ENCODE data around the gene ADH7.

The ADH7 gene

DNA sequence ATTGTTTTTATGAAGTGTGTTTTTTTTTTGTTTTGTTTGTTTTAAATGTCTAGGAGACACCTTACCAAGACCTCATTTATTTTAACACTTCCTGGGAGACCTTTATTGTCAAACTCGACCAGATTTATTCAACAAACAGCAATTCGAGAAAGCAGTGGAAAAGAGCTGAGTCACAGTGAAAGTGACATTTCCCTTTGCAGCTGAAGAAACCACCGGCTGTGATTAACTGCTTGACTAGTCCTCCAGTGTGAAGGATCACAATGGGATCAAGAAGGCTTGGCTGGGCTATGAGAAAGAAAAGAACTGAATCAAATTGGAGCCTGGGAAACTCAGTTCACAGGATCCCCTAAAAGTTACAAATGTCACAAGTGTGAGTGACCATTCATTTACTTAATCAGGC is 11.9 kb upstream of the ADH7 start:
- TF ChIP-seq, protein P1, sequence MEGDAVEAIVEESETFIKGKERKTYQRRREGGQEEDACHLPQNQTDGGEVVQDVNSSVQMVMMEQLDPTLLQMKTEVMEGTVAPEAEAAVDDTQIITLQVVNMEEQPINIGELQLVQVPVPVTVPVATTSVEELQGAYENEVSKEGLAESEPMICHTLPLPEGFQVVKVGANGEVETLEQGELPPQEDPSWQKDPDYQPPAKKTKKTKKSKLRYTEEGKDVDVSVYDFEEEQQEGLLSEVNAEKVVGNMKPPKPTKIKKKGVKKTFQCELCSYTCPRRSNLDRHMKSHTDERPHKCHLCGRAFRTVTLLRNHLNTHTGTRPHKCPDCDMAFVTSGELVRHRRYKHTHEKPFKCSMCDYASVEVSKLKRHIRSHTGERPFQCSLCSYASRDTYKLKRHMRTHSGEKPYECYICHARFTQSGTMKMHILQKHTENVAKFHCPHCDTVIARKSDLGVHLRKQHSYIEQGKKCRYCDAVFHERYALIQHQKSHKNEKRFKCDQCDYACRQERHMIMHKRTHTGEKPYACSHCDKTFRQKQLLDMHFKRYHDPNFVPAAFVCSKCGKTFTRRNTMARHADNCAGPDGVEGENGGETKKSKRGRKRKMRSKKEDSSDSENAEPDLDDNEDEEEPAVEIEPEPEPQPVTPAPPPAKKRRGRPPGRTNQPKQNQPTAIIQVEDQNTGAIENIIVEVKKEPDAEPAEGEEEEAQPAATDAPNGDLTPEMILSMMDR (IDR thresholded peaks at IDR 0.05): no peak

DNA sequence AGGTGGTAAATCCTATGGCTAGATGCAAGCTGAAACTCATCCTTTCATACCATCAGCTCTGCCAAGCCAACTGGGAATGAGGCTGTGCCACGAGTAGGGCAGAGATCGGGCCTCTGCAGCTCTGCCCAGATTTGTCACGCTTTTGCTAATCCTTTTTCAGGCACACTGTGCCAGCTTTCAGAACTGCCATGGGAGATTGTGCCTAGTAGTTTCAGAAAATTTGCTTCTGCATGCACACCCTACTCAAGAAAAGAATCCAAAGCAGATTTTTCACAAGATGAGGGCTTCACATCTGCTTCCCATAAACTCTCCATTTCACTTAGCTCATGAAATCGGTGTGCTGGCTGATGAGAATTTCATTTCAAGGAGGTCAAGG is 3.3 kb upstream of the ADH7 start:
- TF ChIP-seq, protein P1 (IDR thresholded peaks at IDR 0.05): no peak

DNA sequence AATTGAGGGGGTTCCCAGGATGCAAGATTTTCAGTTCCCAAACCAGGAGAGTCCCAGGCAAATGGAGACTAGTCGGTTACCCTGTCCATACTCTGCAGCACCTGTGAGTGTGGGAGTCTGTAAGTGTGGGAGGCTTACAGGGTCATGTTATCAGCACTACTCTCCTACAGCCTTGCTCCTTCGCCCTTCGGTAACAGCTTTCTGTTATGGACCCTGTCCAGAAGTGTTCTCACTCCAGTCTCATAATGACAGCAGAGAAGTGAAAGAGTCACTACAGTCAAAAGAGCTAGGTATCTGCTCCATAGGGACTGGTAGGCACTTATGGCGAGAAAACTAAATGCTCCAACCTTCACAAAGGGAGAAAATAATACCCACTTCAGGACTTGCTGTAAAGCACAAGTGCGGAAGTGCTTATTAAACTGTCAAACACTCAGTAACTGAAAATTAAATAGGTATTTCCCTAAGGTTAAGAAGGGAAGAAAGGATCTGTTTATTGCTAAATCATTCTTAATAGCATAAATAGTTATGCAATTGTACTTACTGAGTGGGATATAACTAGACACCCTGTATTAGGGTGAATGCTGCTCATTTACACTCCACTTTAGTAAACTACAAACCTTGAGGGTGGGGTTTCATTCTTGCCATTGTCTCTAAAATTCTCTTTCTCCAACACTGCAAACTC is 2.7 kb upstream of the ADH7 start:
- TF ChIP-seq, protein P1 (IDR thresholded peaks at IDR 0.05): no peak

DNA sequence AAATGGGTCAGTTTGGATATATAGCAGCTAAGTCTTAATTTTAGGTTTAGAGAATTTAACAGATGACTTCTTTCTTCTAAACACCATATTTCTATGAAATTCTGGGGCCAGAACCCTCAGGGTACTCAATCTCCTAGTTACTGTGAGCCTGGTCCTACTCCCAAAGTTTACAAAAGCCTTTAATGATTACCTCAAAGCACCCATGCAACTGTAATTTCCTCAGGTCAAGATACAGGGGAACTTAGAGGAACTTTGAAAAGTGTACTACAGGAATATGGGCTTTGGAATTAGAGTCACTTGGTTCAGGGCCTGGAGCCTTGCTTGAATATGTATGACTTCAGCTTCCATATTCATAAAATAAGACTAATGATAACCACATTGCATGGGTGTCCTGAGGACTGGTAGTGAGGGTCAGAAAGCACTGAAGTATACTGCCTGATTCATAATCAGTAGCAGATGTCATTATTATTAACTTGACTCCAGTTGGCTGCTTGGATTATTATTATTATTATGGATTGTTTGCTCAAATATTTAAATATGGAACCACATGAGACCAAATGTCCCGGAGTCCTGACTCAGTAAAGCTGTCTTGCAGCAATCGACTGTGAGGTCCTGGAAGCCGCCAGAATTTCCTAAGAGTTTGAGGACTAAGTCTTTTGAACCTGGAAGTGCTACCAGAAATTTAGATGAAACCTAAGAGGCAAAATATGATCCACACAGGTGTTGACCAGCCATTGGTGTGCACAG is 2.0 kb upstream of the ADH7 start:
- TF ChIP-seq, protein P1 (IDR thresholded peaks at IDR 0.05): no peak

DNA sequence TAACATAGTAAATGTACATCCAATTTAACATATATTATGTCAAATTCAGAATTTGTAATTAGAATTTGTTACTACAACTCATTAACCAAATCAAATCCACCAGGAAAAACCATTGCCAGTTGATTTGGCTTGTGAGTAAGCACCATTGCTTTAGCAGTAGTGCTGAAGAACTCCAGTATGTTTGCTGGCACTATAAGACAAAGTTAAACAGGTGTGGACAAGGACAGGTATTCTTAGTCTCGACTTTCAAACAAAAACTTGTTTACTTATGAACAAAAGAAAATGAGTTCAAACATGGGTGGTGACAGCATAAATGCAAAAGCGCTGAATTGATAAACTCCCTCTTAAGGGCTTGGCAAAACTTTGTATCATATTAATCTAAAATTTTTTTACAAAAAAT is 1.3 kb upstream of the ADH7 start:
- TF ChIP-seq, protein P1 (IDR thresholded peaks at IDR 0.05): no peak

DNA sequence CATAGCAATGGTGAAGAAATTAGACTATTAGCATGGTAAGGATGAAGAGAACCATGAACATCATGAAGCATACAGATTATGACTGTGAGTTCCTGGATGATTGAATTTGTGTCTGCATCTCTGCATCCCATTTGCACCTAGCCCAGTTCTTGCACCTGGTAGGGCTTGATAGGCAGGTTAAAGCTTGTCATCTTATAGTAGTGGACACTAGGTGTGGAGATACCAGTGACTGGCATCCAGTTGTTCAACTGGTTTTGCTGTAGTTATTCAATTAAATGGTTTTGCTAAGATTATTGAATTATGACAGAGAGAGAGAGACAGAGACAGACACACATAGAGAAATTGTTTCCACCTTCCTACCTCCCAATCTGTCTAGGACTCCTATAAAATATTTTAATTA is 5.0 kb downstream of the ADH7 start:
- TF ChIP-seq, protein P1 (IDR thresholded peaks at IDR 0.05): no peak

DNA sequence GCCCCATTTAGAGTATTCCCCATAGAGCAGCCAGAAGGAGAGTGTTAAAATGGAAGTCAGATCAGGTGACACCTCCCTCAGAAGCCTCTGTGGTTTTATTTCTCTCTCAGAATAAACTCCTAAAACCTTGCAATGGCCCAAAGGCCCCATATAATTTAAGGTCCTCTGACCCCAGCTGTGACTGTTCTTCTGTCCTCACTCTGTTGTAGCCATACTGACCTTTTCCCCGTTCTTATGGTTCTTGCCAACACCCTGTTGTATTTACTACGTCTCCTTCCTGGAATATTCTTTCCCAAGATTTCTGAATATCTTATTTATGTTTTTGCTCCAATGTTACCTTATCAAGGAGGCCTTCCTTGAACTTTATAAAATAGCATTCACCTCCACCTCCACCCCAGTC is 18.0 kb downstream of the ADH7 start:
- TF ChIP-seq, protein P1 (IDR thresholded peaks at IDR 0.05): no peak
